Measurements from ENCODE around the gene RIC8A.
"Not testable (repeated sequence)": the region's sequence is repeated elsewhere in the genome, so short reads cannot be mapped to it uniquely, and the experiment has no call there.

The RIC8A gene

GRCh38 chr11:207208-207862, at the start of gene RIC8A, which contains the start of gene BET1L:
TSS of gene RIC8A (plus strand) at chr11:207708. CDS start at chr11:208855, 1,147 bp downstream.
TSS of gene BET1L (minus strand) at chr11:207399. CDS start at chr11:207321, 78 bp downstream.
- TF ChIP-seq EP300 (IDR thresholded peaks at IDR 0.05; ENCODE audit: borderline replicate concordance) (no peak), USF1 (IDR thresholded peaks at IDR 0.05) (no peak), EGR1 (IDR thresholded peaks at IDR 0.05) (peak; percentile 32; the same call in 1 of the 2 replicates), TCF12 (IDR thresholded peaks at IDR 0.05; ENCODE audit: low read depth) (peak; percentile 5; the same call in 1 of the 2 replicates), TAF1 (IDR thresholded peaks at IDR 0.05; ENCODE audit: low read depth) (peak; percentile 73), MAX (IDR thresholded peaks at IDR 0.05) (peak; percentile 84), NFIC (IDR thresholded peaks at IDR 0.05) (no peak), YY1 (IDR thresholded peaks at IDR 0.05; ENCODE audit: low read depth) (peak; percentile 67), CREB1 (IDR thresholded peaks at IDR 0.05; ENCODE audit: low read depth) (peak; percentile 70; the same call in 1 of the 2 replicates), REST (IDR thresholded peaks at IDR 0.05; ENCODE audit: low read depth) (peak; percentile 44; the same call in 1 of the 2 replicates)

- peak; percentile 30; the same call in 1 of the 2 replicates for TF ChIP-seq RAD21 (IDR thresholded peaks at IDR 0.05; ENCODE audit: low read depth)
Measured at GRCh38 chr11:191490-192478, 15.7 kb upstream of the RIC8A start.

GRCh38 chr11:192674-193128, 14.8 kb upstream of the RIC8A start, which contains the start of gene SCGB1C1:
TSS of gene SCGB1C1 (plus strand) at chr11:193078. CDS start at chr11:193100, 22 bp downstream.
- not testable (repeated sequence) for TF ChIP-seq REST, TAF1, CREB1 (IDR thresholded peaks at IDR 0.05; ENCODE audit: low read depth)

- TF ChIP-seq CEBPB (IDR thresholded peaks at IDR 0.05) = no peak
- TF ChIP-seq REST (IDR thresholded peaks at IDR 0.05; ENCODE audit: low read depth) = no peak
- no peak for TF ChIP-seq NFIC (IDR thresholded peaks at IDR 0.05)
- TF ChIP-seq USF1 (IDR thresholded peaks at IDR 0.05) = no peak
- TF ChIP-seq YY1 (IDR thresholded peaks at IDR 0.05; ENCODE audit: low read depth) = no peak
- no peak for TF ChIP-seq MAX (IDR thresholded peaks at IDR 0.05)
- no peak for TF ChIP-seq ZBTB7A (IDR thresholded peaks at IDR 0.05; ENCODE audit: low read depth)
- TF ChIP-seq RAD21 (IDR thresholded peaks at IDR 0.05; ENCODE audit: low read depth) = no peak
- no peak for TF ChIP-seq EGR1 (IDR thresholded peaks at IDR 0.05)
- no peak for TF ChIP-seq TEAD4 (IDR thresholded peaks at IDR 0.05)
Measured at GRCh38 chr11:196786-197731, 10.4 kb upstream of the RIC8A start.

Data from Ishikawa (cell line).